Keratinocyte (primary cell): ENCODE results near the gene STK35. TPM values are rescaled to one million over a fixed set of nuclear protein-coding genes. Genes with fewer than 3 reads are reported as not detected.

Source experiments
- DNase-seq: peaks from one replicate; pipeline ENCODE4 v3.0.0-alpha.2; 2011; ENCODE audit warnings: low read depth, missing footprints, low spot score
- FAIRE-seq: peaks from 2 replicates; lab custom pipeline; 2011; peaks lifted over from hg19 to GRCh38; lab: Jason Lieb, UNC
- H2AFZ ChIP-seq: 2 replicates; pipeline ENCODE4 v1.6.0; 2012; ENCODE audit warnings: low read length, control low read depth, inconsistent platforms; ENCODE audit not compliant: control insufficient read depth
- H3K27ac ChIP-seq: 2 replicates; pipeline ENCODE4 v1.5.1; 2011; ENCODE audit warnings: low read length; ENCODE audit not compliant: control insufficient read depth, insufficient read depth
- H3K27me3 ChIP-seq: 3 replicates; pipeline ENCODE4 v1.6.0; 2011; ENCODE audit warnings: low read length; ENCODE audit not compliant: control insufficient read depth, insufficient read depth; ENCODE audit errors: extremely low read depth
- H3K36me3 ChIP-seq, 2 experiments: 2 replicates in 1 of 2; 3 replicates in 1 of 2; pipeline ENCODE4 v1.5.1; 2011; ENCODE audit warnings: low read length in 2 of 2, mild to moderate bottlenecking in 1 of 2; ENCODE audit not compliant: control insufficient read depth in 2 of 2, insufficient read depth in 2 of 2; ENCODE audit errors: extremely low read depth in 1 of 2
- H3K4me1 ChIP-seq: 3 replicates; pipeline ENCODE4 v1.5.1; 2011; ENCODE audit warnings: low read length; ENCODE audit not compliant: control insufficient read depth, insufficient read depth; ENCODE audit errors: extremely low read depth
- H3K4me2 ChIP-seq: 3 replicates; pipeline ENCODE4 v1.6.0; 2011; ENCODE audit warnings: low read depth, low read length; ENCODE audit not compliant: control insufficient read depth, insufficient read depth; ENCODE audit errors: extremely low read depth
- H3K4me3 ChIP-seq, 3 experiments: fragments of 200-600 bp in 1 of 3; sonication (generic) in 1 of 3; 2 replicates in 2 of 3; 3 replicates in 1 of 3; pipeline ENCODE4 v1.5.1; 2011 to 2016; ENCODE audit warnings: low read length in 3 of 3, mild to moderate bottlenecking in 3 of 3, control low read depth in 2 of 3, inconsistent platforms in 1 of 3, low read depth in 1 of 3, mixed read lengths in 1 of 3, mixed run types in 1 of 3, moderate library complexity in 1 of 3; ENCODE audit not compliant: control insufficient read depth in 2 of 3, insufficient read depth in 2 of 3; ENCODE audit errors: extremely low read depth in 1 of 3
- H3K79me2 ChIP-seq: 2 replicates; pipeline ENCODE4 v1.6.0; 2012; ENCODE audit warnings: low read length; ENCODE audit not compliant: control insufficient read depth, insufficient read depth
- H3K9ac ChIP-seq: 3 replicates; pipeline ENCODE4 v1.6.0; 2011; ENCODE audit warnings: low read length; ENCODE audit not compliant: control insufficient read depth, insufficient read depth; ENCODE audit errors: extremely low read depth
- H3K9me1 ChIP-seq: 3 replicates; pipeline ENCODE4 v1.6.0; 2011; ENCODE audit warnings: low read length; ENCODE audit not compliant: control insufficient read depth, insufficient read depth; ENCODE audit errors: extremely low read depth
- H3K9me3 ChIP-seq: 2 replicates; pipeline ENCODE4 v1.5.1; 2012; ENCODE audit warnings: low read depth, low read length; ENCODE audit not compliant: control insufficient read depth
- H4K20me1 ChIP-seq: 3 replicates; pipeline ENCODE4 v1.6.0; 2011; ENCODE audit warnings: low read length; ENCODE audit not compliant: control insufficient read depth, insufficient read depth; ENCODE audit errors: extremely low read depth
- CTCF ChIP-seq, 3 experiments: IDR thresholded peaks in 1 of 3; conservative IDR thresholded peaks in 1 of 3; optimal IDR thresholded peaks in 1 of 3; 2 replicates in 2 of 3; 3 replicates in 1 of 3; pipeline versions ENCODE3 to v1.5.1; 2011; ENCODE audit warnings: low read length in 3 of 3, mild to moderate bottlenecking in 3 of 3, moderate library complexity in 2 of 3, control low read depth in 1 of 3, inconsistent platforms in 1 of 3; ENCODE audit not compliant: insufficient read depth in 2 of 3; ENCODE audit errors: extremely low read depth in 1 of 3
- EZH2 ChIP-seq: IDR thresholded peaks from one replicate; pipeline ENCODE4 v1.6.1; 2012; ENCODE audit warnings: inconsistent platforms, mild to moderate bottlenecking, low read length, moderate library complexity
- dilution Hi-C: fragments of 300-500 bp; cut with MboI; formaldehyde crosslinking; loops from one replicate; pipeline ENCODE4 v1.7.0; 2020; ENCODE audit warnings: low sequenced_read_pairs; ENCODE audit not compliant: extremely low pct_ligation_motif_present
- polyA plus RNA-seq, 5 experiments: library from polyadenylated mRNA; depleted of rRNA in 3 of 5; stranded (reverse) in 3 of 5; stranded (forward) in 1 of 5; unstranded in 1 of 5; fragments of >200 nt; gene quantifications; 1 replicate in 1 of 5; 2 replicates in 3 of 5; 3 replicates in 1 of 5; pipeline versions ENCODE4 v1.2.1 to v1.2.3, GENCODE V29; 2011 to 2012; ENCODE audit warnings: missing spikeins in 2 of 5, low read depth in 1 of 5, low replicate concordance in 1 of 5

The STK35 gene
- polyA plus RNA-seq, 1 donor (not counting 4 experiments of a cell fraction or from before 2014, with no cell fraction given): 6.5 TPM

- H3K9me3 ChIP-seq: no peaks in the 10 kb centered on the region
- peaks cover 41% of the 10 kb centered on the region for H3K79me2 ChIP-seq
- peaks cover 15 to 16% of the 10 kb centered on the region in 2 experiments for H3K36me3 ChIP-seq
- DNase-seq: no peak
- H2AFZ ChIP-seq: no peak overlapping the region
- H3K9ac ChIP-seq: no peak overlapping the region
- dilution Hi-C loops: no loop called here
- FAIRE-seq: no peak
- H3K27me3 ChIP-seq: no peaks in the 10 kb centered on the region
- no peak overlapping the region for H3K4me3 ChIP-seq
- H3K27ac ChIP-seq: no peak overlapping the region
- no peak for TF ChIP-seq EZH2
- TF ChIP-seq CTCF (optimal IDR thresholded peaks at IDR 0.05 in 1 of 3, IDR thresholded peaks at IDR 0.05 in 1 of 3, conservative IDR thresholded peaks at IDR 0.05 in 1 of 3; ENCODE audit: extremely low read depth in 1 of 3, insufficient read depth in 2 of 3, low read length in 3 of 3): no peak
- H3K9me1 ChIP-seq: no peaks in the 10 kb centered on the region
- H3K4me2 ChIP-seq: no peak overlapping the region
- peaks cover 12% of the 10 kb centered on the region for H4K20me1 ChIP-seq
- no peaks in the 10 kb centered on the region for H3K4me1 ChIP-seq
Observed at GRCh38 chr20:2141600-2142575, 40.3 kb downstream of the STK35 start.

GRCh38 chr20:2142649-2143048, 41.0 kb downstream of the STK35 start:
- TF ChIP-seq EZH2 (no peak), CTCF (optimal IDR thresholded peaks at IDR 0.05 in 1 of 3, IDR thresholded peaks at IDR 0.05 in 1 of 3, conservative IDR thresholded peaks at IDR 0.05 in 1 of 3; ENCODE audit: extremely low read depth in 1 of 3, insufficient read depth in 2 of 3, low read length in 3 of 3) (no peak)
- Histone ChIP-seq H3K9me3 (no peaks in the 10 kb centered on the region), H2AFZ (no peak overlapping the region), H3K36me3 (peaks cover 10 to 19% of the 10 kb centered on the region in 2 experiments), H3K4me2 (no peak overlapping the region), H3K9me1 (no peaks in the 10 kb centered on the region), H3K4me3 (no peak overlapping the region), H3K4me1 (no peaks in the 10 kb centered on the region), H3K9ac (no peak overlapping the region), H3K27ac (no peak overlapping the region), H3K27me3 (no peaks in the 10 kb centered on the region), H3K79me2 (peaks cover 34% of the 10 kb centered on the region), H4K20me1 (peaks cover 10% of the 10 kb centered on the region)
- FAIRE-seq (no peak), DNase-seq (no peak)
- dilution Hi-C loops: no loop called here
